Natural killer cell (primary cell): ENCODE measurements around the gene PLCH1. TPM values are rescaled to one million over a fixed set of nuclear protein-coding genes. Genes with fewer than 3 reads are reported as not detected.

Experiments
- ATAC-seq, 3 donors: fragments of 150-1000 bp in 2 of 3; fragments of 200-7000 bp in 1 of 3; cut with Tn5 transposase; 1 replicate in 1 of 3; 2 replicates in 2 of 3; pipeline ENCODE4 v1.10.0; 2021; ENCODE audit warnings: mild to moderate bottlenecking in 2 of 3, moderate library complexity in 2 of 3
- DNase-seq, 2 donors: peaks; one replicate each; pipeline versions ENCODE4 v3.0.0 to v3.0.0-alpha.2; 2013 to 2021; ENCODE audit warnings: mixed read lengths in 1 of 2
- H3K27ac ChIP-seq: one replicate; pipeline ENCODE4 v1.5.1; 2013; ENCODE audit warnings: mild to moderate bottlenecking, low read length
- H3K27me3 ChIP-seq: one replicate; pipeline ENCODE4 v1.6.1; 2013; ENCODE audit warnings: low read length; ENCODE audit not compliant: control insufficient read depth, insufficient read depth
- H3K36me3 ChIP-seq: one replicate; pipeline ENCODE4 v1.6.1; 2013; ENCODE audit warnings: low read length; ENCODE audit not compliant: control insufficient read depth, insufficient read depth
- H3K4me1 ChIP-seq: one replicate; pipeline ENCODE4 v1.6.1; 2013; ENCODE audit warnings: low read length; ENCODE audit not compliant: control insufficient read depth, insufficient read depth
- H3K4me3 ChIP-seq: one replicate; pipeline ENCODE4 v1.5.1; 2013; ENCODE audit warnings: low read length
- H3K9me3 ChIP-seq: one replicate; pipeline ENCODE4 v1.6.1; 2013; ENCODE audit warnings: low read length; ENCODE audit not compliant: control insufficient read depth, insufficient read depth
- H3K27ac Mint-ChIP-seq, 2 donors: one replicate each; pipeline ENCODE4 v1.8.0; 2022; ENCODE audit warnings: mild to moderate bottlenecking in 2 of 2, mixed read lengths in 2 of 2, moderate library complexity in 1 of 2
- H3K27me3 Mint-ChIP-seq, 2 donors: one replicate each; pipeline ENCODE4 v1.8.0; 2022; ENCODE audit warnings: low read depth in 2 of 2, mixed read lengths in 2 of 2
- H3K36me3 Mint-ChIP-seq: one replicate; pipeline ENCODE4 v1.8.0; 2022; ENCODE audit warnings: mixed read lengths
- H3K4me1 Mint-ChIP-seq, 2 donors: one replicate each; pipeline ENCODE4 v1.8.0; 2022; ENCODE audit warnings: mixed read lengths in 2 of 2
- H3K4me3 Mint-ChIP-seq: one replicate; pipeline ENCODE4 v1.8.0; 2022; ENCODE audit warnings: mild to moderate bottlenecking, moderate library complexity, mixed read lengths
- H3K9me3 Mint-ChIP-seq, 2 donors: one replicate each; pipeline ENCODE4 v1.8.0; 2022; ENCODE audit warnings: mixed read lengths in 2 of 2
- CTCF ChIP-seq: fragments of 200-600 bp; IDR thresholded peaks from one replicate; pipeline ENCODE4 v1.8.0; 2022; ENCODE audit warnings: antibody characterized with exemption
- WGBS: methylation state at CpG from one replicate; pipeline ENCODE4 v1.1.7; 2013; ENCODE audit warnings: missing lambda C conversion rate; ENCODE audit not compliant: insufficient coverage; 5-methylcytosine and 5-hydroxymethylcytosine counted together
- intact Hi-C: fragments of 100-400 bp; cut with micrococcal nuclease; formaldehyde crosslinking; loops from one replicate; pipeline ENCODE4 v1.14.2; 2022
- total RNA-seq, 4 donors: library from RNA; stranded (reverse); fragments of 120-200 nt in 1 of 4; gene quantifications; one replicate each; pipeline versions ENCODE4 v1.2.3 to v1.2.4, GENCODE V29; 2013 to 2022

PLCH1 gene
- total RNA-seq, 3 donors from 2014 or later (not counting 1 experiment from before 2014, with no cell fraction given): 0.05 to 0.26 (median 0.08) TPM

GRCh38 chr3:155673421-155673820 lies 71.5 kb downstream of the PLCH1 start:
- no peak overlapping the region for H3K27ac Mint-ChIP-seq
- ATAC-seq: no peak
- Histone ChIP-seq H3K36me3 (no peaks in the 10 kb centered on the region), H3K27me3 (no peaks in the 10 kb centered on the region), H3K4me3 (no peak overlapping the region), H3K27ac (no peak overlapping the region), H3K9me3 (no peaks in the 10 kb centered on the region), H3K4me1 (no peaks in the 10 kb centered on the region)
- no peak for TF ChIP-seq CTCF
- no peaks in the 10 kb centered on the region for H3K36me3 Mint-ChIP-seq
- H3K9me3 Mint-ChIP-seq: no peaks in the 10 kb centered on the region
- no peaks in the 10 kb centered on the region for H3K4me1 Mint-ChIP-seq
- intact Hi-C loops: no loop called here
- no peak overlapping the region for H3K4me3 Mint-ChIP-seq
- H3K27me3 Mint-ChIP-seq: peaks cover 3 to 12% of the 10 kb centered on the region in 2 donors
- DNase-seq: no peak
- WGBS: 86% methylated on average over 2 of the region's 4 CpGs

GRCh38 chr3:155670335-155670734 lies 74.5 kb downstream of the PLCH1 start:
- 93% methylated on average over 2 of the region's 2 CpGs for WGBS
- Mint-ChIP-seq H3K36me3 (no peaks in the 10 kb centered on the region), H3K27me3 (peaks cover 0 to 12% of the 10 kb centered on the region in 2 donors), H3K4me3 (no peak overlapping the region), H3K4me1 (no peaks in the 10 kb centered on the region), H3K27ac (no peak overlapping the region), H3K9me3 (no peaks in the 10 kb centered on the region)
- H3K36me3 ChIP-seq: no peaks in the 10 kb centered on the region
- no peaks in the 10 kb centered on the region for H3K27me3 ChIP-seq
- no peak overlapping the region for H3K4me3 ChIP-seq
- DNase-seq: no peak
- no peak overlapping the region for H3K27ac ChIP-seq
- H3K9me3 ChIP-seq: no peaks in the 10 kb centered on the region
- intact Hi-C loops: no loop called here
- ATAC-seq: no peak
- no peak for TF ChIP-seq CTCF
- no peaks in the 10 kb centered on the region for H3K4me1 ChIP-seq

- Histone ChIP-seq H3K27me3 (no peaks in the 10 kb centered on the region), H3K27ac (no peak overlapping the region), H3K4me3 (no peak overlapping the region), H3K4me1 (no peaks in the 10 kb centered on the region), H3K36me3 (no peaks in the 10 kb centered on the region), H3K9me3 (no peaks in the 10 kb centered on the region)
- DNase-seq (no peak), ATAC-seq (no peak)
- no peak for TF ChIP-seq CTCF
- Mint-ChIP-seq H3K27me3 (no peaks in the 10 kb centered on the region), H3K9me3 (no peaks in the 10 kb centered on the region), H3K27ac (no peak overlapping the region), H3K36me3 (no peaks in the 10 kb centered on the region), H3K4me3 (no peak overlapping the region), H3K4me1 (no peaks in the 10 kb centered on the region)
- intact Hi-C loops: no loop called here
- WGBS: 54% methylated on average over 2 of the region's 2 CpGs
Measured at GRCh38 chr3:155667988-155668387, 76.9 kb downstream of the PLCH1 start.

GRCh38 chr3:155664925-155665695 lies 79.8 kb downstream of the PLCH1 start:
- no peak overlapping the region for H3K27ac Mint-ChIP-seq
- 57% methylated on average over 3 of the region's 4 CpGs for WGBS
- H3K27me3 Mint-ChIP-seq: no peaks in the 10 kb centered on the region
- H3K36me3 Mint-ChIP-seq: no peaks in the 10 kb centered on the region
- Histone ChIP-seq H3K9me3 (no peaks in the 10 kb centered on the region), H3K4me1 (no peaks in the 10 kb centered on the region), H3K36me3 (no peaks in the 10 kb centered on the region), H3K27ac (no peak overlapping the region), H3K27me3 (no peaks in the 10 kb centered on the region), H3K4me3 (no peak overlapping the region)
- intact Hi-C loops: no loop called here
- no peak for ATAC-seq
- no peaks in the 10 kb centered on the region for H3K4me1 Mint-ChIP-seq
- no peak for TF ChIP-seq CTCF
- DNase-seq: no peak
- H3K4me3 Mint-ChIP-seq: no peak overlapping the region
- no peaks in the 10 kb centered on the region for H3K9me3 Mint-ChIP-seq
